PC-3 (cell line): ENCODE data around the gene ETV6. TPM values are rescaled to one million over a fixed set of nuclear protein-coding genes. Genes with fewer than 3 reads are reported as not detected.

Experiments
- ATAC-seq: fragments of 200-7000 bp; cut with Tn5 transposase; 2 replicates; pipeline ENCODE4 v1.9.1; 2020; ENCODE audit warnings: mild to moderate bottlenecking, moderate library complexity
- BruUV-seq: library from RNA; stranded (reverse); fragments of 400-500 nt; replicated peaks from 2 replicates; lab custom pipeline; 2021; lab: Mats Ljungman, UMichigan
- CTCF ChIA-PET: fragments of 300-600 bp; sonication (Branson Sonifier 250); formaldehyde crosslinking; loops from one replicate; lab custom pipeline; 2022; ENCODE audit warnings: antibody characterized with exemption; lab: Charles Lee
- POLR2A ChIA-PET: fragments of 300-600 bp; sonication (Branson Sonifier 250); formaldehyde crosslinking; loops from one replicate; lab custom pipeline; 2022; ENCODE audit warnings: antibody characterized with exemption; ENCODE audit not compliant: unreplicated experiment; lab: Charles Lee
- DNase-seq: peaks from one replicate; pipeline ENCODE4 v3.0.0-alpha.2; 2015
- H2AFZ ChIP-seq: fragments of 300-600 bp; sonication (generic); 2 replicates; pipeline ENCODE4 v1.6.0; 2016; ENCODE audit warnings: antibody characterized with exemption, low read length
- H3F3A ChIP-seq: fragments of 300-600 bp; sonication (generic); one replicate; pipeline ENCODE4 v1.6.0; 2017; ENCODE audit warnings: antibody characterized with exemption, low read length, control low read depth, mild to moderate bottlenecking; ENCODE audit not compliant: unreplicated experiment
- H3K27ac ChIP-seq: fragments of 300-600 bp; sonication (generic); 2 replicates; pipeline ENCODE4 v1.5.1; 2016; ENCODE audit warnings: mild to moderate bottlenecking, low read length
- H3K27me3 ChIP-seq: fragments of 300-600 bp; sonication (generic); 2 replicates; pipeline ENCODE4 v1.6.1; 2016; ENCODE audit warnings: low read length, mixed read lengths
- H3K36me3 ChIP-seq: fragments of 300-600 bp; sonication (generic); 2 replicates; pipeline ENCODE4 v1.6.1; 2016; ENCODE audit warnings: low read depth, mixed run types, low read length, mixed read lengths
- H3K4me1 ChIP-seq: fragments of 300-600 bp; sonication (generic); 2 replicates; pipeline ENCODE4 v1.5.1; 2016; ENCODE audit warnings: low read length; ENCODE audit not compliant: insufficient read depth
- H3K4me2 ChIP-seq: fragments of 300-600 bp; sonication (generic); 2 replicates; pipeline ENCODE4 v1.6.0; 2016; ENCODE audit warnings: low read length
- H3K4me3 ChIP-seq: fragments of 300-600 bp; sonication (generic); 2 replicates; pipeline ENCODE4 v1.5.1; 2016; ENCODE audit warnings: mild to moderate bottlenecking, low read length, mixed read lengths
- H3K79me2 ChIP-seq: fragments of 300-600 bp; sonication (generic); 2 replicates; pipeline ENCODE4 v1.6.1; 2017; ENCODE audit warnings: low read length, mixed read lengths
- H3K9ac ChIP-seq: fragments of 300-600 bp; sonication (generic); 2 replicates; pipeline ENCODE4 v1.6.0; 2016; ENCODE audit warnings: mild to moderate bottlenecking, low read length
- H3K9me2 ChIP-seq: fragments of 300-600 bp; sonication (generic); replicated peaks from 2 replicates; pipeline ENCODE4 v1.6.1; 2016; ENCODE audit warnings: mixed run types, low read length, mixed read lengths
- H3K9me3 ChIP-seq: fragments of 300-600 bp; sonication (generic); 2 replicates; pipeline ENCODE4 v1.6.1; 2016; ENCODE audit warnings: low read length, mixed read lengths
- H4K20me1 ChIP-seq: fragments of 300-600 bp; sonication (generic); 2 replicates; pipeline ENCODE4 v1.6.1; 2016; ENCODE audit warnings: low read length, mixed read lengths
- EZH2 ChIP-seq: fragments of 300-600 bp; sonication (generic); IDR thresholded peaks from one replicate; pipeline ENCODE4 v1.6.1; 2017; ENCODE audit warnings: antibody characterized with exemption, mild to moderate bottlenecking, low read length; ENCODE audit not compliant: unreplicated experiment
- EZH2phosphoT487 ChIP-seq: fragments of 300-600 bp; sonication (generic); IDR thresholded peaks from 2 replicates; pipeline ENCODE4 v1.6.1; 2018; ENCODE audit warnings: mild to moderate bottlenecking, antibody characterized with exemption, low read length, borderline replicate concordance
- intact Hi-C: fragments of 100-400 bp; cut with micrococcal nuclease; formaldehyde crosslinking; loops from 2 replicates; pipeline ENCODE4 v1.9.0; 2023
- total RNA-seq: library from RNA; depleted of rRNA; stranded (reverse); fragments of >200 nt; gene quantifications from 2 replicates; pipeline ENCODE4 v1.2.3, GENCODE V29; 2014
- TF ChIP-seq, protein P1 (sequence below): fragments of 300-600 bp; sonication (generic); conservative IDR thresholded peaks from 2 replicates; pipeline ENCODE4 v1.5.1; 2017; ENCODE audit warnings: antibody characterized with exemption, low read depth, mild to moderate bottlenecking, low read length

Gene ETV6
- total RNA-seq, 1 experiment from 2014 or later: 5.0 TPM

GRCh38 chr12:11888029-11888428, 238.6 kb downstream of the ETV6 start:
- CTCF ChIA-PET: interaction anchor here (1.4 kb wide), 1 partner anchor 145 kb away, joined by 3 read pairs; no protein-coding TSS in a partner anchor
- no peak for DNase-seq

GRCh38 chr12:11891346-11891745, 241.9 kb downstream of the ETV6 start:
- no peak overlapping the region for H3K4me2 ChIP-seq
- intact Hi-C loops: no loop called here
- DNase-seq (no peak), ATAC-seq (no peak)
- ChIA-PET POLR2A (no interaction called here), CTCF (interaction anchor here (1.2 kb wide), 1 partner anchor 312 kb away, joined by 9 read pairs; no protein-coding TSS in a partner anchor)
- no peaks in the 10 kb centered on the region for H3F3A ChIP-seq
- H3K9me3 ChIP-seq: no peaks in the 10 kb centered on the region
- no peak overlapping the region for H3K9ac ChIP-seq
- no peak overlapping the region for H3K4me3 ChIP-seq
- H3K9me2 ChIP-seq: no peaks in the 10 kb centered on the region
- H3K4me1 ChIP-seq: peaks cover 9% of the 10 kb centered on the region
- TF ChIP-seq, protein P1, sequence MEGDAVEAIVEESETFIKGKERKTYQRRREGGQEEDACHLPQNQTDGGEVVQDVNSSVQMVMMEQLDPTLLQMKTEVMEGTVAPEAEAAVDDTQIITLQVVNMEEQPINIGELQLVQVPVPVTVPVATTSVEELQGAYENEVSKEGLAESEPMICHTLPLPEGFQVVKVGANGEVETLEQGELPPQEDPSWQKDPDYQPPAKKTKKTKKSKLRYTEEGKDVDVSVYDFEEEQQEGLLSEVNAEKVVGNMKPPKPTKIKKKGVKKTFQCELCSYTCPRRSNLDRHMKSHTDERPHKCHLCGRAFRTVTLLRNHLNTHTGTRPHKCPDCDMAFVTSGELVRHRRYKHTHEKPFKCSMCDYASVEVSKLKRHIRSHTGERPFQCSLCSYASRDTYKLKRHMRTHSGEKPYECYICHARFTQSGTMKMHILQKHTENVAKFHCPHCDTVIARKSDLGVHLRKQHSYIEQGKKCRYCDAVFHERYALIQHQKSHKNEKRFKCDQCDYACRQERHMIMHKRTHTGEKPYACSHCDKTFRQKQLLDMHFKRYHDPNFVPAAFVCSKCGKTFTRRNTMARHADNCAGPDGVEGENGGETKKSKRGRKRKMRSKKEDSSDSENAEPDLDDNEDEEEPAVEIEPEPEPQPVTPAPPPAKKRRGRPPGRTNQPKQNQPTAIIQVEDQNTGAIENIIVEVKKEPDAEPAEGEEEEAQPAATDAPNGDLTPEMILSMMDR: no peak
- no peak for TF ChIP-seq EZH2phosphoT487
- TF ChIP-seq EZH2: no peak
- no TSS peak for BruUV-seq
- H4K20me1 ChIP-seq: no peaks in the 10 kb centered on the region
- H3K27ac ChIP-seq: no peak overlapping the region
- H3K79me2 ChIP-seq: no peaks in the 10 kb centered on the region
- no peak overlapping the region for H2AFZ ChIP-seq
- H3K36me3 ChIP-seq: no peaks in the 10 kb centered on the region
- H3K27me3 ChIP-seq: no peaks in the 10 kb centered on the region

More at GRCh38 chr12:11888029-11888428, 238.6 kb downstream of the ETV6 start:
- H4K20me1 ChIP-seq: no peaks in the 10 kb centered on the region
- TF ChIP-seq, protein P1: no peak
- TF ChIP-seq EZH2: no peak
- TF ChIP-seq EZH2phosphoT487: no peak
- POLR2A ChIA-PET: no interaction called here
- no peak for ATAC-seq
- intact Hi-C loops: loop anchor here (10.0 kb wide), 2 partner anchors 93 to 303 kb away; no protein-coding TSS in a partner anchor
- no peaks in the 10 kb centered on the region for H3K36me3 ChIP-seq
- no peaks in the 10 kb centered on the region for H3K79me2 ChIP-seq
- peaks cover 37% of the 10 kb centered on the region for H3K4me1 ChIP-seq
- no peak overlapping the region for H3K4me3 ChIP-seq
- no peaks in the 10 kb centered on the region for H3F3A ChIP-seq
- no peaks in the 10 kb centered on the region for H3K27me3 ChIP-seq
- H3K4me2 ChIP-seq: no peak overlapping the region
- no TSS peak for BruUV-seq
- no peak overlapping the region for H2AFZ ChIP-seq
- no peaks in the 10 kb centered on the region for H3K9me3 ChIP-seq
- H3K27ac ChIP-seq: no peak overlapping the region
- no peaks in the 10 kb centered on the region for H3K9me2 ChIP-seq
- H3K9ac ChIP-seq: no peak overlapping the region

DNA sequence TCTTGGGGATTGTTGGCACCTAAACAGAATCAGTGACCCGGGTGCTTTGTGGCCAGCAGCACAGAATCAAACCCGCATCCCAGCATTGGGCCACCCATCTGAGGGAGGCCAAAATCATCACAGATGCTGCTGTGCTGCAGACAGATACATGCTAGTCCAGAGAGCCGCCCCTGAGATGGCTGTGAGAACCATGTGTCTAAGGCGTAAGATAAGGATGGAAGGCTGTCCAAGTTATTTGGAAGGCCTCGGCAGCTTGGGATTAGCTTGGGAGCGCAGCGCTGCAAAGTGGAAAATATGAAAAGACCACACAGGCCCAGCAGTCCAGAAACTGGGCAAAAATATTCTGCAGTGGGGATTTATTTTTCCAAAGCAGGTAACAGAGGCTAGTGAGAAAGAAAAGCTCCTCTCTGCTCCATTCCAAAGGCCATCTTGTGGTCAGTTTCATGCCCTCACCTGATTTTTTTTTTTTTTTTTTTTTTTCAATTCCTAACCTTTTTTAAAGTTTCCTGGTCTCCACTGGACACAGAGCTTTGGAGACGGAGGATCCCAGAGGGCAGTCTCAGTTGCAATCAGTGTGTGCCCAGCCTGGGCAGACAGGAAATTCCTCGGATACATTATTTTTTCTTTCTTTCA, 242.4 kb downstream of the ETV6 start:
- ChIA-PET CTCF (interaction anchor here (0.6 to 1.2 kb wide), 4 partner anchors 242 to 312 kb away, joined by 4 to 9 read pairs (median 8); no protein-coding TSS in a partner anchor), POLR2A (interaction anchor here (0.6 kb wide), 1 partner anchor 1152 kb away, joined by 17 read pairs; no protein-coding TSS in a partner anchor)
- H4K20me1 ChIP-seq: no peaks in the 10 kb centered on the region
- DNase-seq (no peak), ATAC-seq (no peak)
- intact Hi-C loops: no loop called here
- no peak overlapping the region for H3K27ac ChIP-seq
- peaks cover 4% of the 10 kb centered on the region for H3K4me1 ChIP-seq
- no peaks in the 10 kb centered on the region for H3K9me3 ChIP-seq
- no peaks in the 10 kb centered on the region for H3K36me3 ChIP-seq
- H3F3A ChIP-seq: no peaks in the 10 kb centered on the region
- no TSS peak for BruUV-seq
- H3K27me3 ChIP-seq: no peaks in the 10 kb centered on the region
- no peak overlapping the region for H3K9ac ChIP-seq
- H2AFZ ChIP-seq: no peak overlapping the region
- H3K79me2 ChIP-seq: no peaks in the 10 kb centered on the region
- no peak overlapping the region for H3K4me2 ChIP-seq
- H3K4me3 ChIP-seq: no peak overlapping the region
- TF ChIP-seq EZH2phosphoT487: no peak
- no peak for TF ChIP-seq EZH2
- TF ChIP-seq, protein P1: no peak; the same call in 1 of the 2 replicates
- H3K9me2 ChIP-seq: no peaks in the 10 kb centered on the region
